K562 (cell line): Measurements from ENCODE around the gene TTC6. TPM values are rescaled to one million over a fixed set of nuclear protein-coding genes. Genes with fewer than 3 reads are reported as not detected.

Source experiments
- ATAC-seq: fragments of 200-7000 bp; cut with Tn5 transposase; 3 replicates; pipeline ENCODE4 v1.9.1; 2020; ENCODE audit warnings: moderate library complexity
- BruUV-seq: library from RNA; stranded (reverse); fragments of 400-500 nt; replicated peaks from 2 replicates; lab custom pipeline; 2021; lab: Mats Ljungman, UMichigan
- CTCF ChIA-PET: fragments of 300-600 bp; formaldehyde crosslinking; extraction: SDS; loops from one replicate; lab custom pipeline; 2021; ENCODE audit warnings: low intra/inter-chr PET ratio; lab: Yijun Ruan, JAX
- POLR2A ChIA-PET: fragments of 300-600, 350-650 bp; sonication (Branson Sonifier 250); formaldehyde crosslinking; extraction: SDS; loops from one replicate; lab custom pipeline; 2021; ENCODE audit warnings: antibody characterized with exemption, inconsistent platforms; lab: Yijun Ruan, JAX
- DNase-seq, 4 experiments: peaks; one replicate each; pipeline versions ENCODE4 v3.0.0 to v3.0.0-alpha.2; 2011 to 2018; ENCODE audit warnings: low spot score in 3 of 4, mixed read lengths in 3 of 4; ENCODE audit errors: extremely low read depth in 1 of 4
- FAIRE-seq: peaks from 2 replicates; lab custom pipeline; 2011; peaks lifted over from hg19 to GRCh38; lab: Jason Lieb, UNC
- H2AFZ ChIP-seq: 2 replicates; pipeline ENCODE4 v1.6.0; 2011; ENCODE audit warnings: low read depth, low read length, control low read depth, inconsistent platforms
- H3K27ac ChIP-seq: fragments of 200-600 bp; 3 replicates; pipeline ENCODE4 v1.8.0; 2011; ENCODE audit warnings: low read depth, mild to moderate bottlenecking, control low read depth, inconsistent platforms, low read length, moderate library complexity, mixed read lengths; ENCODE audit errors: extremely low read depth
- H3K27me3 ChIP-seq, 2 experiments: fragments of 300-600 bp in 1 of 2; 2 replicates in 1 of 2; 3 replicates in 1 of 2; pipeline versions ENCODE4 v1.6.0 to v1.8.0; 2011; ENCODE audit warnings: inconsistent platforms in 2 of 2, low read length in 2 of 2, mild to moderate bottlenecking in 1 of 2, mixed read lengths in 1 of 2, moderate library complexity in 1 of 2; ENCODE audit not compliant: control insufficient read depth in 2 of 2, insufficient read depth in 2 of 2
- H3K36me3 ChIP-seq: fragments of 300-600 bp; 3 replicates; pipeline ENCODE4 v1.8.0; 2011; ENCODE audit warnings: mild to moderate bottlenecking, low read length, inconsistent platforms; ENCODE audit not compliant: control insufficient read depth, insufficient read depth
- H3K4me1 ChIP-seq, 2 experiments: fragments of 200-600 bp in 1 of 2; replicated peaks in 1 of 2; 2 replicates in 1 of 2; 3 replicates in 1 of 2; pipeline versions ENCODE4 v1.5.1 to v1.8.0; 2011; ENCODE audit warnings: inconsistent platforms in 2 of 2, low read length in 2 of 2, mild to moderate bottlenecking in 1 of 2, mixed read lengths in 1 of 2, moderate library complexity in 1 of 2; ENCODE audit not compliant: control insufficient read depth in 2 of 2, insufficient read depth in 2 of 2
- H3K4me2 ChIP-seq: 2 replicates; pipeline ENCODE4 v1.6.1; 2011; ENCODE audit warnings: low read length, control low read depth, inconsistent platforms, mixed read lengths; ENCODE audit not compliant: insufficient read depth
- H3K4me3 ChIP-seq: fragments of 200-600 bp; sonication (generic), shearing (Covaris generic); 2 replicates; pipeline ENCODE4 v1.5.1; 2016; ENCODE audit warnings: control low read depth, inconsistent platforms
- H3K79me2 ChIP-seq: fragments of 200-600 bp; 3 replicates; pipeline ENCODE4 v1.8.0; 2011; ENCODE audit warnings: low read length, inconsistent platforms; ENCODE audit not compliant: control insufficient read depth, insufficient read depth
- H3K9ac ChIP-seq, 2 experiments: 2 replicates each; pipeline versions ENCODE4 v1.6.0 to v1.6.1; 2011; ENCODE audit warnings: low read depth in 2 of 2, low read length in 2 of 2, control low read depth in 1 of 2, inconsistent platforms in 1 of 2, mild to moderate bottlenecking in 1 of 2, mixed read lengths in 1 of 2; ENCODE audit not compliant: insufficient read depth in 1 of 2
- H3K9me1 ChIP-seq: one replicate; pipeline ENCODE4 v1.6.0; 2011; ENCODE audit warnings: inconsistent platforms, mild to moderate bottlenecking, low read length, moderate library complexity; ENCODE audit not compliant: control insufficient read depth, insufficient read depth
- H3K9me3 ChIP-seq: replicated peaks from 2 replicates; pipeline ENCODE4 v1.5.1; 2011; ENCODE audit warnings: low read depth, low read length, inconsistent platforms; ENCODE audit not compliant: control insufficient read depth, insufficient read depth
- H4K20me1 ChIP-seq: replicated peaks from 2 replicates; pipeline ENCODE4 v1.6.1; 2011; ENCODE audit warnings: low read length, inconsistent platforms, mixed read lengths; ENCODE audit not compliant: control insufficient read depth, insufficient read depth
- CCNT2 ChIP-seq: IDR thresholded peaks from 2 replicates; pipeline ENCODE4 v1.6.1; 2011; ENCODE audit warnings: borderline replicate concordance, low read depth, mild to moderate bottlenecking, moderate library complexity, mixed read lengths, low read length; ENCODE audit not compliant: insufficient read length; ENCODE audit errors: extremely low read depth
- HDAC2 ChIP-seq: fragments of 450-650 bp; IDR thresholded peaks from 2 replicates; pipeline ENCODE4 v1.6.1; 2016; ENCODE audit warnings: mild to moderate bottlenecking
- KDM1A ChIP-seq, 2 experiments: fragments of 450-650 bp; IDR thresholded peaks; 2 replicates each; pipeline ENCODE4 v1.6.1; 2016; ENCODE audit warnings: mild to moderate bottlenecking in 2 of 2
- MAZ ChIP-seq, 2 experiments: fragments of 450-650 bp in 1 of 2; sonication (generic) in 1 of 2; formaldehyde crosslinking; IDR thresholded peaks in 1 of 2; conservative IDR thresholded peaks in 1 of 2; 2 replicates each; pipeline versions ENCODE4 v1.4.0 to v1.5.0; 2020; ENCODE audit warnings: mild to moderate bottlenecking in 1 of 2, missing genetic modification reagents in 1 of 2
- MEF2A ChIP-seq: IDR thresholded peaks from 2 replicates; pipeline ENCODE4 v1.6.1; 2011; ENCODE audit warnings: low read depth, mild to moderate bottlenecking, low read length, moderate library complexity; ENCODE audit not compliant: control insufficient read depth
- SAFB ChIP-seq: fragments of 200-400 bp; formaldehyde crosslinking; IDR thresholded peaks from 2 replicates; pipeline ENCODE4 v1.6.1; 2017; ENCODE audit warnings: low read depth, low read length, borderline replicate concordance
- SMAD2 ChIP-seq: fragments of 150-350 bp; IDR thresholded peaks from 2 replicates; pipeline ENCODE4 v1.6.1; 2014; ENCODE audit warnings: low read depth, mild to moderate bottlenecking, low read length
- SMARCC2 ChIP-seq: fragments of 450-650 bp; IDR thresholded peaks from 2 replicates; pipeline ENCODE4 v1.6.1; 2017; ENCODE audit warnings: antibody characterized with exemption, moderate library complexity, mild to moderate bottlenecking, low read depth
- SPI1 ChIP-seq: IDR thresholded peaks from 2 replicates; pipeline ENCODE4 v1.6.1; 2011; ENCODE audit warnings: low read depth, low read length, control low read depth, borderline replicate concordance
- ZFPM2 ChIP-seq: fragments of 250-450 bp; sonication (Bioruptor Pico); IDR thresholded peaks from 2 replicates; pipeline ENCODE4 v1.5.1; 2022; ENCODE audit warnings: mild to moderate bottlenecking
- ZNF174 ChIP-seq: fragments of 250-450 bp; sonication (Bioruptor Pico); IDR thresholded peaks from 2 replicates; pipeline ENCODE4 v1.4.0; 2020; ENCODE audit warnings: mild to moderate bottlenecking
- ZNF212 ChIP-seq: fragments of 450-650 bp; formaldehyde crosslinking; IDR thresholded peaks from 2 replicates; pipeline ENCODE4 v1.4.0; 2020; ENCODE audit warnings: mild to moderate bottlenecking
- WGBS: fragments of 100-300 bp; shearing (Covaris generic); methylation state at CpG from one replicate; pipeline ENCODE4 v1.1.6; 2016; ENCODE audit warnings: low coverage, mixed read lengths; ENCODE audit not compliant: insufficient coverage; ENCODE audit errors: missing lambda C conversion rate; 5-methylcytosine and 5-hydroxymethylcytosine counted together
- in situ Hi-C: fragments of 300-500 bp; cut with MboI; formaldehyde crosslinking; loops from 4 replicates; pipeline ENCODE4 v1.15.0; 2018; ENCODE audit warnings: inconsistent platforms, mixed read lengths
- intact Hi-C: fragments of 100-400 bp; cut with micrococcal nuclease; formaldehyde crosslinking; loops from 2 replicates; pipeline ENCODE4 v1.14.2; 2022
- polyA plus RNA-seq, 8 experiments: library from polyadenylated mRNA; depleted of rRNA in 4 of 8; stranded (reverse) in 5 of 8; unstranded in 3 of 8; fragments of >200 nt; fragmentation: Nextera tagmentation in 2 of 8; fragmentation: Illumina TruSeq in 1 of 8; extraction: Ambion mirVana in 2 of 8; extraction: Trizol in 1 of 8; gene quantifications; 2 replicates each; pipeline versions ENCODE4 v1.2.1 to v1.2.3, GENCODE V29; 2011 to 2014; ENCODE audit warnings: inconsistent platforms in 1 of 8, missing spikeins in 1 of 8
- total RNA-seq, 7 experiments: library from RNA; depleted of rRNA in 6 of 7; stranded (reverse); fragments of >200 nt in 6 of 7; fragmentation: Illumina TruSeq in 2 of 7; extraction: Trizol in 2 of 7; gene quantifications; 2 replicates each; pipeline versions ENCODE4 v1.2.1 to v1.2.3, GENCODE V29; 2011 to 2021; ENCODE audit warnings: low replicate concordance in 1 of 7
- TF ChIP-seq, protein P1 (sequence below): fragments of 250-450 bp; sonication (Bioruptor Pico); IDR thresholded peaks from 2 replicates; pipeline ENCODE4 v1.8.0; 2021; ENCODE audit warnings: mild to moderate bottlenecking, moderate library complexity
- TF ChIP-seq, protein P2 (sequence below): fragments of 250-450 bp; sonication (Bioruptor Pico); IDR thresholded peaks from 2 replicates; pipeline ENCODE4 v1.6.1; 2021; ENCODE audit warnings: mild to moderate bottlenecking
- TF ChIP-seq, protein P3 (sequence below): fragments of 250-450 bp; sonication (Bioruptor Pico); IDR thresholded peaks from 2 replicates; pipeline ENCODE4 v1.4.0; 2020; ENCODE audit warnings: mild to moderate bottlenecking, moderate library complexity
- TF ChIP-seq, protein P4 (sequence below), 2 experiments: fragments of 450-650 bp; IDR thresholded peaks; 2 replicates each; pipeline ENCODE4 v1.6.1; 2016

Gene TTC6
- total and polyA plus RNA-seq, 9 of the 15 experiments (the other 6 are each of a cell fraction or from before 2014, with no cell fraction given) = 0.04 to 0.23 (median 0.08) TPM; not detected in 5

- TF ChIP-seq KDM1A (IDR thresholded peaks at IDR 0.05) = no peak
These were observed 25.7 kb upstream of the TTC6 start (continued) for GRCh38 chr14:37569729-37570128.

GRCh38 chr14:37571391-37571790, 24.0 kb upstream of the TTC6 start:
- intact Hi-C loops (no loop called here), in situ Hi-C loops (no loop called here)
- no peaks in the 10 kb centered on the region for H4K20me1 ChIP-seq
- ATAC-seq = no peak
- no TSS peak for BruUV-seq
- H2AFZ ChIP-seq = no peak overlapping the region
- DNase-seq = no peak
- no peak for FAIRE-seq
- POLR2A ChIA-PET = no interaction called here
- 22% methylated on average over 3 of the region's 4 CpGs for WGBS
- H3K27ac ChIP-seq = no peak overlapping the region
- no peaks in the 10 kb centered on the region for H3K9me1 ChIP-seq
- CTCF ChIA-PET = no interaction called here
- H3K9ac ChIP-seq = no peak overlapping the region
- H3K4me1 ChIP-seq = no peaks in the 10 kb centered on the region
- no peaks in the 10 kb centered on the region for H3K27me3 ChIP-seq
- no peaks in the 10 kb centered on the region for H3K36me3 ChIP-seq
- no peaks in the 10 kb centered on the region for H3K9me3 ChIP-seq
- H3K4me3 ChIP-seq = no peak overlapping the region
- no peak overlapping the region for H3K4me2 ChIP-seq
- no peaks in the 10 kb centered on the region for H3K79me2 ChIP-seq
- TF ChIP-seq SPI1 = no peak
- no peak for TF ChIP-seq HDAC2
- no peak for TF ChIP-seq SAFB
- TF ChIP-seq ZFPM2 (CRISPR knock-in tag) = no peak
- TF ChIP-seq, protein P1, sequence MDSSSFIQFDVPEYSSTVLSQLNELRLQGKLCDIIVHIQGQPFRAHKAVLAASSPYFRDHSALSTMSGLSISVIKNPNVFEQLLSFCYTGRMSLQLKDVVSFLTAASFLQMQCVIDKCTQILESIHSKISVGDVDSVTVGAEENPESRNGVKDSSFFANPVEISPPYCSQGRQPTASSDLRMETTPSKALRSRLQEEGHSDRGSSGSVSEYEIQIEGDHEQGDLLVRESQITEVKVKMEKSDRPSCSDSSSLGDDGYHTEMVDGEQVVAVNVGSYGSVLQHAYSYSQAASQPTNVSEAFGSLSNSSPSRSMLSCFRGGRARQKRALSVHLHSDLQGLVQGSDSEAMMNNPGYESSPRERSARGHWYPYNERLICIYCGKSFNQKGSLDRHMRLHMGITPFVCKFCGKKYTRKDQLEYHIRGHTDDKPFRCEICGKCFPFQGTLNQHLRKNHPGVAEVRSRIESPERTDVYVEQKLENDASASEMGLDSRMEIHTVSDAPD = no peak
- no peak for TF ChIP-seq CCNT2
- TF ChIP-seq SMAD2 = no peak
- TF ChIP-seq, protein P2, sequence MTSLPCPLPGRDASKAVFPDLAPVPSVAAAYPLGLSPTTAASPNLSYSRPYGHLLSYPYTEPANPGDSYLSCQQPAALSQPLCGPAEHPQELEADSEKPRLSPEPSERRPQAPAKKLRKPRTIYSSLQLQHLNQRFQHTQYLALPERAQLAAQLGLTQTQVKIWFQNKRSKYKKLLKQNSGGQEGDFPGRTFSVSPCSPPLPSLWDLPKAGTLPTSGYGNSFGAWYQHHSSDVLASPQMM (CRISPR knock-in tag) = no peak
- TF ChIP-seq MAZ (CRISPR knock-in tag; conservative IDR thresholded peaks at IDR 0.05 in 1 of 2, IDR thresholded peaks at IDR 0.05 in 1 of 2) = no peak
- no peak for TF ChIP-seq ZNF174
- no peak for TF ChIP-seq SMARCC2
- TF ChIP-seq, protein P3, sequence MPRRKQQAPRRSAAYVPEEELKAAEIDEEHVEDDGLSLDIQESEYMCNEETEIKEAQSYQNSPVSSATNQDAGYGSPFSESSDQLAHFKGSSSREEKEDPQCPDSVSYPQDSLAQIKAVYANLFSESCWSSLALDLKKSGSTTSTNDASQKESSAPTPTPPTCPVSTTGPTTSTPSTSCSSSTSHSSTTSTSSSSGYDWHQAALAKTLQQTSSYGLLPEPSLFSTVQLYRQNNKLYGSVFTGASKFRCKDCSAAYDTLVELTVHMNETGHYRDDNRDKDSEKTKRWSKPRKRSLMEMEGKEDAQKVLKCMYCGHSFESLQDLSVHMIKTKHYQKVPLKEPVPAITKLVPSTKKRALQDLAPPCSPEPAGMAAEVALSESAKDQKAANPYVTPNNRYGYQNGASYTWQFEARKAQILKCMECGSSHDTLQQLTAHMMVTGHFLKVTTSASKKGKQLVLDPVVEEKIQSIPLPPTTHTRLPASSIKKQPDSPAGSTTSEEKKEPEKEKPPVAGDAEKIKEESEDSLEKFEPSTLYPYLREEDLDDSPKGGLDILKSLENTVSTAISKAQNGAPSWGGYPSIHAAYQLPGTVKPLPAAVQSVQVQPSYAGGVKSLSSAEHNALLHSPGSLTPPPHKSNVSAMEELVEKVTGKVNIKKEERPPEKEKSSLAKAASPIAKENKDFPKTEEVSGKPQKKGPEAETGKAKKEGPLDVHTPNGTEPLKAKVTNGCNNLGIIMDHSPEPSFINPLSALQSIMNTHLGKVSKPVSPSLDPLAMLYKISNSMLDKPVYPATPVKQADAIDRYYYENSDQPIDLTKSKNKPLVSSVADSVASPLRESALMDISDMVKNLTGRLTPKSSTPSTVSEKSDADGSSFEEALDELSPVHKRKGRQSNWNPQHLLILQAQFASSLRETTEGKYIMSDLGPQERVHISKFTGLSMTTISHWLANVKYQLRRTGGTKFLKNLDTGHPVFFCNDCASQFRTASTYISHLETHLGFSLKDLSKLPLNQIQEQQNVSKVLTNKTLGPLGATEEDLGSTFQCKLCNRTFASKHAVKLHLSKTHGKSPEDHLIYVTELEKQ (CRISPR knock-in tag) = no peak
- TF ChIP-seq MEF2A = no peak
- TF ChIP-seq ZNF212 (CRISPR knock-in tag) = no peak
- TF ChIP-seq, protein P4, sequence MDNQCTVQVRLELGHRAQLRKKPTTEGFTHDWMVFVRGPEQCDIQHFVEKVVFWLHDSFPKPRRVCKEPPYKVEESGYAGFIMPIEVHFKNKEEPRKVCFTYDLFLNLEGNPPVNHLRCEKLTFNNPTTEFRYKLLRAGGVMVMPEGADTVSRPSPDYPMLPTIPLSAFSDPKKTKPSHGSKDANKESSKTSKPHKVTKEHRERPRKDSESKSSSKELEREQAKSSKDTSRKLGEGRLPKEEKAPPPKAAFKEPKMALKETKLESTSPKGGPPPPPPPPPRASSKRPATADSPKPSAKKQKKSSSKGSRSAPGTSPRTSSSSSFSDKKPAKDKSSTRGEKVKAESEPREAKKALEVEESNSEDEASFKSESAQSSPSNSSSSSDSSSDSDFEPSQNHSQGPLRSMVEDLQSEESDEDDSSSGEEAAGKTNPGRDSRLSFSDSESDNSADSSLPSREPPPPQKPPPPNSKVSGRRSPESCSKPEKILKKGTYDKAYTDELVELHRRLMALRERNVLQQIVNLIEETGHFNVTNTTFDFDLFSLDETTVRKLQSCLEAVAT (IDR thresholded peaks at IDR 0.05) = no peak
